ENCODE results near the gene C5orf46.

GRCh38 chr5:147863454-147864158 lies 42.7 kb downstream of the C5orf46 start:
- no peak for TF ChIP-seq CTCF (IDR thresholded peaks at IDR 0.05)
- TF ChIP-seq POLR2A (IDR thresholded peaks at IDR 0.05): no peak
- no peak for TF ChIP-seq POLR2AphosphoS5 (IDR thresholded peaks at IDR 0.05)
- TF ChIP-seq EP300 (IDR thresholded peaks at IDR 0.05): no peak
